GM12878 (cell line): ENCODE measurements around the gene DYNLT2. TPM values are rescaled to one million over a fixed set of nuclear protein-coding genes. Genes with fewer than 3 reads are reported as not detected.

Source experiments
- ATAC-seq: fragments of 200-7000 bp; cut with Tn5 transposase; 3 replicates; pipeline ENCODE4 v1.9.1; 2020; ENCODE audit warnings: mild to moderate bottlenecking, moderate library complexity
- BruUV-seq: library from RNA; stranded (reverse); fragments of 400-500 nt; replicated peaks from 2 replicates; lab custom pipeline; 2021; lab: Mats Ljungman, UMichigan
- CTCF ChIA-PET: fragments of 300-600 bp; sonication (Branson Sonifier 250); formaldehyde crosslinking; extraction: SDS; loops from one replicate; lab custom pipeline; 2021; ENCODE audit warnings: inconsistent platforms; lab: Yijun Ruan, JAX
- POLR2A ChIA-PET: fragments of 350-600 bp; formaldehyde crosslinking; extraction: SDS; loops from one replicate; lab custom pipeline; 2021; ENCODE audit warnings: inconsistent platforms; lab: Charles Lee
- RAD21 ChIA-PET: fragments of 300-600 bp; sonication (Branson Sonifier 250); formaldehyde crosslinking; loops from one replicate; lab custom pipeline; 2023; ENCODE audit warnings: antibody characterized with exemption; ENCODE audit not compliant: unreplicated experiment; lab: Charles Lee
- SMC1A ChIA-PET: fragments of 300-600 bp; sonication (Branson Sonifier 250); formaldehyde crosslinking; loops from one replicate; lab custom pipeline; 2023; ENCODE audit not compliant: unreplicated experiment, uncharacterized antibody; lab: Charles Lee
- DNase-seq: peaks from one replicate; pipeline ENCODE4 v3.0.0-alpha.2; 2011; ENCODE audit warnings: low read depth, low spot score
- FAIRE-seq: peaks from 3 replicates; lab custom pipeline; 2011; peaks lifted over from hg19 to GRCh38; lab: Jason Lieb, UNC
- H2AFZ ChIP-seq: 2 replicates; pipeline ENCODE4 v1.6.0; 2011; ENCODE audit warnings: low read depth, low read length, control low read depth; ENCODE audit not compliant: control insufficient read depth
- H3K27ac ChIP-seq: 2 replicates; pipeline ENCODE4 v1.5.1; 2011; ENCODE audit warnings: control low read depth; ENCODE audit not compliant: control insufficient read depth, insufficient read depth
- H3K27me3 ChIP-seq, 2 experiments: replicated peaks in 1 of 2; 2 replicates each; pipeline versions ENCODE4 v1.6.0 to v1.6.1; 2011; ENCODE audit warnings: low read length in 1 of 2; ENCODE audit not compliant: control insufficient read depth in 2 of 2, insufficient read depth in 2 of 2
- H3K36me3 ChIP-seq, 2 experiments: 2 replicates each; pipeline ENCODE4 v1.5.1; 2011; ENCODE audit warnings: low read length in 1 of 2; ENCODE audit not compliant: control insufficient read depth in 2 of 2, insufficient read depth in 2 of 2
- H3K4me1 ChIP-seq: 2 replicates; pipeline ENCODE4 v1.6.1; 2011; ENCODE audit warnings: mild to moderate bottlenecking, low read length, moderate library complexity, mixed read lengths; ENCODE audit not compliant: control insufficient read depth, insufficient read depth
- H3K4me2 ChIP-seq: 2 replicates; pipeline ENCODE4 v1.6.0; 2011; ENCODE audit warnings: control low read depth; ENCODE audit not compliant: control insufficient read depth, insufficient read depth
- H3K4me3 ChIP-seq: fragments of 200-600 bp; sonication (generic); 2 replicates; pipeline ENCODE4 v1.5.1; 2016
- H3K79me2 ChIP-seq: 2 replicates; pipeline ENCODE4 v1.6.0; 2011; ENCODE audit warnings: low read length; ENCODE audit not compliant: control insufficient read depth, insufficient read depth
- H3K9ac ChIP-seq: 2 replicates; pipeline ENCODE4 v1.8.0; 2011; ENCODE audit warnings: low read length, control low read depth, mixed read lengths; ENCODE audit not compliant: control insufficient read depth, insufficient read depth
- H3K9me3 ChIP-seq: replicated peaks from 3 replicates; pipeline ENCODE4 v1.5.1; 2011; ENCODE audit warnings: mild to moderate bottlenecking, low read length; ENCODE audit not compliant: control insufficient read depth, insufficient read depth
- H4K20me1 ChIP-seq: 2 replicates; pipeline ENCODE4 v1.6.0; 2011; ENCODE audit not compliant: control insufficient read depth, insufficient read depth
- BACH1 ChIP-seq: fragments of 450-650 bp; IDR thresholded peaks from 2 replicates; pipeline ENCODE4 v1.6.1; 2017; ENCODE audit warnings: mild to moderate bottlenecking, borderline replicate concordance
- CHD1 ChIP-seq: IDR thresholded peaks from 2 replicates; pipeline ENCODE4 v1.6.1; 2012; ENCODE audit warnings: low read depth, low read length, improper control_type of control experiment
- CHD4 ChIP-seq: fragments of 200-600 bp; sonication (generic); IDR thresholded peaks from 2 replicates; pipeline ENCODE4 v1.6.1; 2016; ENCODE audit warnings: mild to moderate bottlenecking
- DPF2 ChIP-seq: fragments of 450-650 bp; IDR thresholded peaks from 2 replicates; pipeline ENCODE4 v1.6.1; 2017; ENCODE audit warnings: mild to moderate bottlenecking
- HCFC1 ChIP-seq: fragments of 150-350 bp; IDR thresholded peaks from 2 replicates; pipeline ENCODE4 v1.6.1; 2014; ENCODE audit warnings: low read length
- KAT2A ChIP-seq: conservative IDR thresholded peaks from 2 replicates; pipeline ENCODE4 v1.6.1; 2011; ENCODE audit warnings: low read depth, low read length; ENCODE audit not compliant: control insufficient read depth
- NRF1 ChIP-seq: conservative IDR thresholded peaks from 2 replicates; pipeline ENCODE4 v1.6.1; 2011; ENCODE audit warnings: mild to moderate bottlenecking, low read depth, low read length, improper control_type of control experiment
- PAX5 ChIP-seq: IDR thresholded peaks from 2 replicates; pipeline ENCODE4 v1.6.1; 2011; ENCODE audit warnings: low read depth, low read length, borderline replicate concordance
- RB1 ChIP-seq: fragments of 450-650 bp; formaldehyde crosslinking; IDR thresholded peaks from 2 replicates; pipeline ENCODE4 v1.6.1; 2017; ENCODE audit warnings: mild to moderate bottlenecking, borderline replicate concordance
- RUNX3 ChIP-seq: IDR thresholded peaks from 2 replicates; pipeline ENCODE4 v1.6.1; 2012; ENCODE audit warnings: low read length, inconsistent platforms
- SUPT20H ChIP-seq: IDR thresholded peaks from 2 replicates; pipeline ENCODE4 v1.6.1; 2011; ENCODE audit warnings: low read depth, mild to moderate bottlenecking, low read length, moderate library complexity, borderline replicate concordance; ENCODE audit not compliant: control insufficient read depth
- WRNIP1 ChIP-seq: IDR thresholded peaks from 2 replicates; pipeline ENCODE4 v1.6.1; 2011; ENCODE audit warnings: low read depth, low read length, improper control_type of control experiment, borderline replicate concordance
- YBX1 ChIP-seq: fragments of 450-650 bp; IDR thresholded peaks from 2 replicates; pipeline ENCODE4 v1.6.1; 2016; ENCODE audit warnings: antibody characterized with exemption
- ZNF217 ChIP-seq: fragments of 450-650 bp; IDR thresholded peaks from 2 replicates; pipeline ENCODE4 v1.6.1; 2017; ENCODE audit warnings: antibody characterized with exemption, mild to moderate bottlenecking
- ZNF384 ChIP-seq: IDR thresholded peaks from 2 replicates; pipeline ENCODE4 v1.6.1; 2012; ENCODE audit warnings: low read depth, mild to moderate bottlenecking, low read length, improper control_type of control experiment, borderline replicate concordance
- WGBS: methylation state at CpG from one replicate; pipeline ENCODE4 v1.1.6; 2016; ENCODE audit warnings: low lambda C conversion rate; ENCODE audit not compliant: insufficient replicate concordance, insufficient coverage; ENCODE audit errors: missing lambda C conversion rate; 5-methylcytosine and 5-hydroxymethylcytosine counted together
- in situ Hi-C: fragments of 300-500 bp; cut with MboI; formaldehyde crosslinking; loops from 9 replicates; pipeline ENCODE4 v1.14.3; 2018; ENCODE audit warnings: mixed read lengths
- intact Hi-C: fragments of 100-400 bp; cut with micrococcal nuclease; formaldehyde crosslinking; loops from one replicate; pipeline ENCODE4 v1.14.2; 2022; ENCODE audit not compliant: unreplicated experiment
- polyA plus RNA-seq, 11 experiments: library from polyadenylated mRNA; depleted of rRNA in 4 of 11; unstranded in 6 of 11; stranded (reverse) in 5 of 11; fragments of >200 nt; fragmentation: Nextera tagmentation in 4 of 11; fragmentation: Illumina TruSeq in 1 of 11; extraction: Ambion mirVana in 4 of 11; extraction: Trizol in 1 of 11; gene quantifications; 1 replicate in 1 of 11; 2 replicates in 10 of 11; pipeline versions ENCODE4 v1.2.1 to v1.2.3, GENCODE V29; 2011 to 2016; ENCODE audit warnings: inconsistent platforms in 2 of 11, missing spikeins in 2 of 11, low read depth in 1 of 11
- total RNA-seq, 4 experiments: library from RNA; depleted of rRNA in 3 of 4; stranded (reverse); fragments of >200 nt in 3 of 4; fragmentation: Illumina TruSeq in 1 of 4; extraction: Trizol in 1 of 4; gene quantifications; 2 replicates each; pipeline versions ENCODE4 v1.2.1 to v1.2.3, GENCODE V29; 2013 to 2021
- TF ChIP-seq, protein P1 (sequence below): fragments of 450-650 bp; formaldehyde crosslinking; IDR thresholded peaks from 2 replicates; pipeline ENCODE4 v1.5.0; 2022; ENCODE audit warnings: mild to moderate bottlenecking, missing genetic modification characterization
- TF ChIP-seq, protein P2 (sequence below): IDR thresholded peaks from 2 replicates; pipeline ENCODE4 v1.6.1; 2011; ENCODE audit warnings: borderline replicate concordance, low read depth, mild to moderate bottlenecking, moderate library complexity, low read length; ENCODE audit not compliant: insufficient read depth, poor library complexity, severe bottlenecking

DYNLT2 gene
- total and polyA plus RNA-seq, 10 of the 15 experiments (the other 5 are each of a cell fraction or from before 2014, with no cell fraction given): 2.2 to 5.9 (median 5.4) TPM

DNA sequence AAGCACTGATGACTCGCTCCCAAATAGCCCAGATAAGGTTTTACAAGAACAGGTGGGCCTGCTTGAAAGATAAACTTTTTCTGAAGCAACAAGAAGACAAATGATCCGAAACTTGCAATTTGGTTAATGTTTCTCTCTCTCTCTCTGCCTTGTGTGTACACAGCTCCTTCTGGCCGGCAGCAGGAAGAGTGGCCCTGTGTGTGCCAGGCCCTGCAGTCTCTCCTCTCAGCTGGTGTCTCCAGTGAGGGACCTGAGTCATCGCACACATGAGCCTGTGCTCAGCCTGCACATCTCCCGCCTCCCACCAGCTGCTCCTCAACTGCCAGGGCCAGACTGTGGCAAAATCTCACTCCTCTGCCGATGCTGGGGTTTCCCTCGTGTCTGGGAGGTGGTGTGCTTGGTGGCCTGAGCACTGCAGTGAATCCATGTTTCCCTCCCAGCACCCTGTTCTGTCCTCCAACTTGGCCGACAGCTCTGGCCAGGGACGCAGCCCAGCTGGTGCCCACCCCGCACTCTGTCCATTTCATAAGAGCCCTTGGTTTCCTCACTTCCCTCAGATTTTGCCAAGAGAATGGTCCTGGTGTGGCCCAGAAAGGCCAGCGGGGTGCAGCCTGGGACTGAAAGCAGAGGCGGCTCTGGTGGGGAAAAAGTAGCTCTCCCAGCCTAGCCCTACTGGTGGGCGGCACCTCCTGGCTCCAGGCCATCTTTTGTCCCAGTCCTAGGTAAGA is 49.5 kb upstream of the DYNLT2 start:
- intact Hi-C loops: no loop called here
- no peaks in the 10 kb centered on the region for H3K36me3 ChIP-seq
- no peak overlapping the region for H2AFZ ChIP-seq
- ChIA-PET RAD21 (no interaction called here), SMC1A (no interaction called here), CTCF (no interaction called here), POLR2A (no interaction called here)
- H3K4me1 ChIP-seq: peaks cover 5% of the 10 kb centered on the region; the same call in 1 of the 2 replicates
- no peaks in the 10 kb centered on the region for H3K79me2 ChIP-seq
- in situ Hi-C loops: no loop called here
- H3K9ac ChIP-seq: no peak overlapping the region
- no peak overlapping the region for H3K27ac ChIP-seq
- no peak overlapping the region for H3K4me2 ChIP-seq
- no TSS peak for BruUV-seq
- 41% methylated on average over 13 of the region's 13 CpGs for WGBS
- H3K4me3 ChIP-seq: no peak overlapping the region
- DNase-seq (no peak), ATAC-seq (no peak; the same call in 2 of the 3 replicates), FAIRE-seq (no peak)
- no peaks in the 10 kb centered on the region for H4K20me1 ChIP-seq
- TF ChIP-seq CHD4 (no peak), WRNIP1 (no peak), PAX5 (no peak), CHD1 (no peak), KAT2A (no peak), HCFC1 (no peak), YBX1 (no peak), BACH1 (no peak), NRF1 (no peak), ZNF217 (no peak), DPF2 (no peak), RB1 (no peak), RUNX3 (no peak), SUPT20H (no peak), ZNF384 (no peak)
- TF ChIP-seq, protein P1, sequence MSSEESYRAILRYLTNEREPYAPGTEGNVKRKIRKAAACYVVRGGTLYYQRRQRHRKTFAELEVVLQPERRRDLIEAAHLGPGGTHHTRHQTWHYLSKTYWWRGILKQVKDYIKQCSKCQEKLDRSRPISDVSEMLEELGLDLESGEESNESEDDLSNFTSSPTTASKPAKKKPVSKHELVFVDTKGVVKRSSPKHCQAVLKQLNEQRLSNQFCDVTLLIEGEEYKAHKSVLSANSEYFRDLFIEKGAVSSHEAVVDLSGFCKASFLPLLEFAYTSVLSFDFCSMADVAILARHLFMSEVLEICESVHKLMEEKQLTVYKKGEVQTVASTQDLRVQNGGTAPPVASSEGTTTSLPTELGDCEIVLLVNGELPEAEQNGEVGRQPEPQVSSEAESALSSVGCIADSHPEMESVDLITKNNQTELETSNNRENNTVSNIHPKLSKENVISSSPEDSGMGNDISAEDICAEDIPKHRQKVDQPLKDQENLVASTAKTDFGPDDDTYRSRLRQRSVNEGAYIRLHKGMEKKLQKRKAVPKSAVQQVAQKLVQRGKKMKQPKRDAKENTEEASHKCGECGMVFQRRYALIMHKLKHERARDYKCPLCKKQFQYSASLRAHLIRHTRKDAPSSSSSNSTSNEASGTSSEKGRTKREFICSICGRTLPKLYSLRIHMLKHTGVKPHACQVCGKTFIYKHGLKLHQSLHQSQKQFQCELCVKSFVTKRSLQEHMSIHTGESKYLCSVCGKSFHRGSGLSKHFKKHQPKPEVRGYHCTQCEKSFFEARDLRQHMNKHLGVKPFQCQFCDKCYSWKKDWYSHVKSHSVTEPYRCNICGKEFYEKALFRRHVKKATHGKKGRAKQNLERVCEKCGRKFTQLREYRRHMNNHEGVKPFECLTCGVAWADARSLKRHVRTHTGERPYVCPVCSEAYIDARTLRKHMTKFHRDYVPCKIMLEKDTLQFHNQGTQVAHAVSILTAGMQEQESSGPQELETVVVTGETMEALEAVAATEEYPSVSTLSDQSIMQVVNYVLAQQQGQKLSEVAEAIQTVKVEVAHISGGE (CRISPR knock-in tag): no peak
- TF ChIP-seq, protein P2, sequence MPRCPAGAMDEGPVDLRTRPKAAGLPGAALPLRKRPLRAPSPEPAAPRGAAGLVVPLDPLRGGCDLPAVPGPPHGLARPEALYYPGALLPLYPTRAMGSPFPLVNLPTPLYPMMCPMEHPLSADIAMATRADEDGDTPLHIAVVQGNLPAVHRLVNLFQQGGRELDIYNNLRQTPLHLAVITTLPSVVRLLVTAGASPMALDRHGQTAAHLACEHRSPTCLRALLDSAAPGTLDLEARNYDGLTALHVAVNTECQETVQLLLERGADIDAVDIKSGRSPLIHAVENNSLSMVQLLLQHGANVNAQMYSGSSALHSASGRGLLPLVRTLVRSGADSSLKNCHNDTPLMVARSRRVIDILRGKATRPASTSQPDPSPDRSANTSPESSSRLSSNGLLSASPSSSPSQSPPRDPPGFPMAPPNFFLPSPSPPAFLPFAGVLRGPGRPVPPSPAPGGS: no peak
- H3K9me3 ChIP-seq: no peaks in the 10 kb centered on the region
- peaks cover 0 to 3% of the 10 kb centered on the region in 2 experiments; a peak in 2 of 4 replicates for H3K27me3 ChIP-seq
